Type B pancreatic cell (in vitro differentiated cells): ENCODE results near the gene USP28. TPM values are rescaled to one million over a fixed set of nuclear protein-coding genes. Genes with fewer than 3 reads are reported as not detected.

Source experiments
- DNase-seq: peaks from one replicate; pipeline ENCODE4 v3.0.0; 2021; ENCODE audit warnings: mixed read lengths; ENCODE audit not compliant: unreplicated experiment; ENCODE audit errors: extremely low spot score
- H3K27ac Mint-ChIP-seq: 2 replicates; pipeline ENCODE4 v1.8.0; 2021; ENCODE audit warnings: mild to moderate bottlenecking, mixed read lengths
- H3K27me3 Mint-ChIP-seq: 2 replicates; pipeline ENCODE4 v1.8.0; 2021; ENCODE audit warnings: mixed read lengths
- H3K36me3 Mint-ChIP-seq: 2 replicates; pipeline ENCODE4 v1.8.0; 2021; ENCODE audit warnings: mixed read lengths
- H3K4me1 Mint-ChIP-seq: one replicate; pipeline ENCODE4 v1.8.0; 2021; ENCODE audit warnings: mixed read lengths; ENCODE audit not compliant: unreplicated experiment
- H3K4me3 Mint-ChIP-seq: 2 replicates; pipeline ENCODE4 v1.8.0; 2021; ENCODE audit warnings: mild to moderate bottlenecking, mixed read lengths
- H3K9me3 Mint-ChIP-seq: 2 replicates; pipeline ENCODE4 v1.8.0; 2021; ENCODE audit warnings: mixed read lengths
- total RNA-seq: library from RNA; stranded (reverse); gene quantifications from 2 replicates; pipeline ENCODE4 v1.2.1, GENCODE V29; 2021; ENCODE audit warnings: low replicate concordance
- TF ChIP-seq, protein P1 (sequence below): fragments of 200-600 bp; sonication (generic); conservative IDR thresholded peaks from 2 replicates; pipeline ENCODE4 v1.5.0; 2021; ENCODE audit warnings: antibody characterized with exemption, mild to moderate bottlenecking

The USP28 gene
- total RNA-seq, 1 donor from 2014 or later = 46.9 TPM

DNA sequence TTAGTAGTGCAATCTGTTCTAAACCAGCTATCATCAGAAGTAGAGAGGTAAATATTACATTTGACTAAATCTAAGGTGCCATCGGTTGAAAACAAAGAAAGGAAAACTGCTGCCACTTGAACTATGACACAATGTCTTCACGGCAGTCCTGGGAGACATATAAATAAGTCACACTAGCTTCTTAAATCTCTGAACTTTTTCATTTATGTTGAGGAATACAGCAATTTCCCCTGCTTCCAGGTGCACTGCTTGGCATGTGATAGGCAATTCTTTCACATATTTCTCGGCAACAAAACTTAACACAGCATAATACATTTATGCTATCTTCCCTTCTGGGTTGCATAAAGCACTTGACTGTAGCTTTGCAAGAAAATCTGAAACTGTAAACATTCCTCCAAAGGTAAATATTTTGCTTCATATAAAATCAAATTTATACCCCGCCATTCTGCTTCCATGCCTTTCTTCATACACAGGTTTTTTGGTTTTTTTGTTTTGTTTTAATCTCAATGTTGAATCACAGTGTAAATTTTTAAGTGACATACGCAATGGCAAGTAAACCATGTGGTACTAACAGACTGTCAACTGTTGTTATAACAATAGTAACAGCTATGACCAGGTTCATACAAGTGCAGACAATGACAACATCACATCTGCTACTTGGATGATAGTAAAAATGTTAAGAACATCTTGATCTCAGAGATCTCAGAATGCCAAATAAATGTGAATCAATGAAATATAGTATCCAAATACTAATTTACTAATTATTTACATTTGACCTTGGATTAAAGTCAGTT, 18.2 kb downstream of the USP28 start:
- Mint-ChIP-seq H3K27ac (no peak overlapping the region), H3K4me3 (no peak overlapping the region), H3K4me1 (no peaks in the 10 kb centered on the region), H3K36me3 (peaks cover 4% of the 10 kb centered on the region), H3K27me3 (no peaks in the 10 kb centered on the region), H3K9me3 (no peaks in the 10 kb centered on the region)
- TF ChIP-seq, protein P1, sequence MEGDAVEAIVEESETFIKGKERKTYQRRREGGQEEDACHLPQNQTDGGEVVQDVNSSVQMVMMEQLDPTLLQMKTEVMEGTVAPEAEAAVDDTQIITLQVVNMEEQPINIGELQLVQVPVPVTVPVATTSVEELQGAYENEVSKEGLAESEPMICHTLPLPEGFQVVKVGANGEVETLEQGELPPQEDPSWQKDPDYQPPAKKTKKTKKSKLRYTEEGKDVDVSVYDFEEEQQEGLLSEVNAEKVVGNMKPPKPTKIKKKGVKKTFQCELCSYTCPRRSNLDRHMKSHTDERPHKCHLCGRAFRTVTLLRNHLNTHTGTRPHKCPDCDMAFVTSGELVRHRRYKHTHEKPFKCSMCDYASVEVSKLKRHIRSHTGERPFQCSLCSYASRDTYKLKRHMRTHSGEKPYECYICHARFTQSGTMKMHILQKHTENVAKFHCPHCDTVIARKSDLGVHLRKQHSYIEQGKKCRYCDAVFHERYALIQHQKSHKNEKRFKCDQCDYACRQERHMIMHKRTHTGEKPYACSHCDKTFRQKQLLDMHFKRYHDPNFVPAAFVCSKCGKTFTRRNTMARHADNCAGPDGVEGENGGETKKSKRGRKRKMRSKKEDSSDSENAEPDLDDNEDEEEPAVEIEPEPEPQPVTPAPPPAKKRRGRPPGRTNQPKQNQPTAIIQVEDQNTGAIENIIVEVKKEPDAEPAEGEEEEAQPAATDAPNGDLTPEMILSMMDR = no peak
- DNase-seq = no peak

DNA sequence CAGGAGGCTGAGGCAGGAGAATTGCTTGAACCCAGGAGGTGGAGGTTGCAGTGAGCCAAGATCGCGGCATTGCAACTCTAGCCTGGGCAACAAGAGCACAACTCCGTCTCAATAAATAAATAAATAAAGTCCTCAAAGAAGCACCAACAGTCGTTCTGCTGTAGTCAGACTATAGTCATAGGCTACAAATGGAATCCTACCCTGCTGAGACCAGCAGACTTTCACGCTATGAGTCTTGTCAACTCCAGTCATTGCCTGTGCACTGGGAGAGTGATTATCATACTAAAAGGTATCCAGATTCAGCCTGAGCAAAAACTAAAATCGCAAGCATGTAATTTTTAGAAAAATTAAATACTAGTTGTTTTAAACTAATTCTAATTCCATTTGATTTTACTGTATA, 19.6 kb downstream of the USP28 start:
- Mint-ChIP-seq H3K9me3 (no peaks in the 10 kb centered on the region), H3K4me1 (no peaks in the 10 kb centered on the region), H3K36me3 (peaks cover 10% of the 10 kb centered on the region), H3K27ac (no peak overlapping the region), H3K27me3 (no peaks in the 10 kb centered on the region), H3K4me3 (no peak overlapping the region)
- TF ChIP-seq, protein P1 = no peak
- no peak for DNase-seq

DNA sequence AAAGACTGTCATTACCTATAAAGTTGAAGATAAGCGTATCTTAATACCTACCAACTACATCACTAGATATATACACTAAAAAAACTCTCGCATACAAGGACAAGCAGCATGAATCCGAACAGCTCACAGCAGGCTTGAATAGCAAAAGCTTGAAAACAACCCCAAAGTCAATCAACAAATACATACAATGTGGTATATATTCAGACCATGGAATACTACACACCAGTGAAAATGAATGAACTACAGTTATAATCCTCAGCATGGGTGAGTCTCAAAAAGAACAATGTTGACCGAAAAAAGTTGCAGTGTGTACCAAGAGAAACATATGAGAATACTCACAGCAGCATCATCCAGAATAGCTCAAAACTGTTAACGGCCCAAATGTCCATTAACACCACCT, 25.2 kb downstream of the USP28 start:
- Mint-ChIP-seq H3K27ac (no peak overlapping the region), H3K4me1 (no peaks in the 10 kb centered on the region), H3K36me3 (peaks cover 37% of the 10 kb centered on the region), H3K27me3 (no peaks in the 10 kb centered on the region), H3K9me3 (no peaks in the 10 kb centered on the region), H3K4me3 (no peak overlapping the region)
- TF ChIP-seq, protein P1 = no peak
- DNase-seq = no peak

DNA sequence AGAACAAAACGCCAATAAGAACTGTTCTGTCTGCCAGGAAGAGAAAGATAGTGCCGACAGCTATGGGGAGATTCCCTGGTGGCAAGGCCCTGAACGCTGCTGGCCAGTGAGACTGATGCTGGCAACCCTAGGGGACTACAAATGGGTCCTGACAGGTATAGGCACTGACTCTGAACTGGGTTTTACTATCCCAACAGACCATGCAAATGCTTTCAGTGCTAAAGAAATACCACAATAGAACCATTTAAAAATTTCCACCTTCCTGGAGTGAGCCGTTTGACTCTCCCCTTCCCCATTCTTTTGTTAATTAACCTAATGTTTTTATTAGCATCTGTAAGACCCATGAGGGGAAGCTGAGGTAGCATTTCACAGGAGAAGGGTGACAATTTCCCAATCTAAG, 25.7 kb downstream of the USP28 start:
- TF ChIP-seq, protein P1 = no peak
- Mint-ChIP-seq H3K4me3 (no peak overlapping the region), H3K4me1 (no peaks in the 10 kb centered on the region), H3K27ac (no peak overlapping the region), H3K9me3 (no peaks in the 10 kb centered on the region), H3K27me3 (no peaks in the 10 kb centered on the region), H3K36me3 (peaks cover 37% of the 10 kb centered on the region)
- DNase-seq = no peak

DNA sequence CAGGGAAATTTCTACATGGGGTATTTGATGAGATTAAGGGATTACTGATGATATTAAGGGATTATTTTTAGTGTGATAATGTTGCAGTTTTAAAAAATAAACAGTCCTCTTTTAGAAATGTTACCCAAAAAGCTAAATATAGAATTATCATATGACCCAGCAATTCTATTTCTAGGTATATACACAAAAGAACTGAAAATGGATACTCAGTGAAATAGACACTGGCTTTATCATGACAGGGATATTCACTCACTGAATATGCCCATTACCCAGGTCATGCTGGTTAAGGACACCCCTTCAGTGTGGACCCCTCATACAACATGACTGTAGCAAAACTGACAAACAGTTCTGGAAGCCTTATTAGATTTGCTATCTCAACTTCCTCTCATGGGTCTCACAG, 27.8 kb downstream of the USP28 start:
- Mint-ChIP-seq H3K4me1 (no peaks in the 10 kb centered on the region), H3K9me3 (no peaks in the 10 kb centered on the region), H3K27ac (no peak overlapping the region), H3K27me3 (no peaks in the 10 kb centered on the region), H3K4me3 (no peak overlapping the region), H3K36me3 (peaks cover 37% of the 10 kb centered on the region)
- TF ChIP-seq, protein P1 = no peak
- DNase-seq = no peak
